NCI-H460 (cell line): ENCODE data around the gene KCNMA1. TPM values are rescaled to one million over a fixed set of nuclear protein-coding genes. Genes with fewer than 3 reads are reported as not detected.

Experiments
- DNase-seq: peaks from one replicate; pipeline ENCODE4 v3.0.0-alpha.2; 2016; ENCODE audit warnings: low read depth; ENCODE audit errors: extremely low read depth
- total RNA-seq: library from RNA; depleted of rRNA; stranded (reverse); fragments of >200 nt; shearing (Covaris generic); gene quantifications from 2 replicates; pipeline ENCODE4 v1.2.3, GENCODE V29; 2014

Gene KCNMA1
- total RNA-seq, 1 experiment from 2014 or later: 0.54 TPM

- DNase-seq: no peak
These were observed 400.5 kb downstream of the KCNMA1 start for GRCh38 chr10:77237120-77237519.

- no peak for DNase-seq
These were observed 400.9 kb downstream of the KCNMA1 start for GRCh38 chr10:77236700-77237099.

- DNase-seq: no peak
These were observed 401.6 kb downstream of the KCNMA1 start for GRCh38 chr10:77236029-77236428.

GRCh38 chr10:77234599-77234998 is 403.0 kb downstream of the KCNMA1 start:
- DNase-seq: no peak

GRCh38 chr10:77233466-77233865 is 404.1 kb downstream of the KCNMA1 start:
- DNase-seq: no peak

GRCh38 chr10:77231884-77232610 is 405.6 kb downstream of the KCNMA1 start:
- DNase-seq: no peak

- no peak for DNase-seq
These were observed 406.2 kb downstream of the KCNMA1 start for GRCh38 chr10:77231375-77231774.

- no peak for DNase-seq
These were observed 407.4 kb downstream of the KCNMA1 start for GRCh38 chr10:77230194-77230593.

GRCh38 chr10:77229704-77230103 is 407.9 kb downstream of the KCNMA1 start:
- no peak for DNase-seq

- DNase-seq: no peak
These were observed 409.0 kb downstream of the KCNMA1 start for GRCh38 chr10:77228559-77228958.

GRCh38 chr10:77226853-77227565 is 410.6 kb downstream of the KCNMA1 start:
- no peak for DNase-seq

- DNase-seq: no peak
These were observed 411.2 kb downstream of the KCNMA1 start for GRCh38 chr10:77226452-77226851.

GRCh38 chr10:77226020-77226419 is 411.6 kb downstream of the KCNMA1 start:
- DNase-seq: no peak

- no peak for DNase-seq
These were observed 413.8 kb downstream of the KCNMA1 start for GRCh38 chr10:77223526-77224460.

GRCh38 chr10:77220150-77220549 is 417.5 kb downstream of the KCNMA1 start:
- no peak for DNase-seq

GRCh38 chr10:77219046-77219445 is 418.6 kb downstream of the KCNMA1 start:
- no peak for DNase-seq

- no peak for DNase-seq
These were observed 422.8 kb downstream of the KCNMA1 start for GRCh38 chr10:77214799-77215198.

GRCh38 chr10:77212632-77213031 is 425.0 kb downstream of the KCNMA1 start:
- no peak for DNase-seq

GRCh38 chr10:77210645-77211044 is 427.0 kb downstream of the KCNMA1 start:
- no peak for DNase-seq

- no peak for DNase-seq
These were observed 428.8 kb downstream of the KCNMA1 start for GRCh38 chr10:77208684-77209256.

- no peak for DNase-seq
These were observed 429.8 kb downstream of the KCNMA1 start for GRCh38 chr10:77207828-77208185.
